K562 (cell line): ENCODE data around the gene NME9. TPM values are rescaled to one million over a fixed set of nuclear protein-coding genes. Genes with fewer than 3 reads are reported as not detected.

Experiments used
- ATAC-seq: fragments of 200-7000 bp; cut with Tn5 transposase; 3 replicates; pipeline ENCODE4 v1.9.1; 2020; ENCODE audit warnings: moderate library complexity
- BruUV-seq: library from RNA; stranded (reverse); fragments of 400-500 nt; replicated peaks from 2 replicates; lab custom pipeline; 2021; lab: Mats Ljungman, UMichigan
- CTCF ChIA-PET: fragments of 300-600 bp; formaldehyde crosslinking; extraction: SDS; loops from one replicate; lab custom pipeline; 2021; ENCODE audit warnings: low intra/inter-chr PET ratio; lab: Yijun Ruan, JAX
- POLR2A ChIA-PET: fragments of 300-600, 350-650 bp; sonication (Branson Sonifier 250); formaldehyde crosslinking; extraction: SDS; loops from one replicate; lab custom pipeline; 2021; ENCODE audit warnings: antibody characterized with exemption, inconsistent platforms; lab: Yijun Ruan, JAX
- DNase-seq, 4 experiments: peaks; one replicate each; pipeline versions ENCODE4 v3.0.0 to v3.0.0-alpha.2; 2011 to 2018; ENCODE audit warnings: low spot score in 3 of 4, mixed read lengths in 3 of 4; ENCODE audit errors: extremely low read depth in 1 of 4
- FAIRE-seq: peaks from 2 replicates; lab custom pipeline; 2011; peaks lifted over from hg19 to GRCh38; lab: Jason Lieb, UNC
- H2AFZ ChIP-seq: 2 replicates; pipeline ENCODE4 v1.6.0; 2011; ENCODE audit warnings: low read depth, low read length, control low read depth, inconsistent platforms
- H3K27ac ChIP-seq: fragments of 200-600 bp; 3 replicates; pipeline ENCODE4 v1.8.0; 2011; ENCODE audit warnings: low read depth, mild to moderate bottlenecking, control low read depth, inconsistent platforms, low read length, moderate library complexity, mixed read lengths; ENCODE audit errors: extremely low read depth
- H3K27me3 ChIP-seq, 2 experiments: fragments of 300-600 bp in 1 of 2; 2 replicates in 1 of 2; 3 replicates in 1 of 2; pipeline versions ENCODE4 v1.6.0 to v1.8.0; 2011; ENCODE audit warnings: inconsistent platforms in 2 of 2, low read length in 2 of 2, mild to moderate bottlenecking in 1 of 2, mixed read lengths in 1 of 2, moderate library complexity in 1 of 2; ENCODE audit not compliant: control insufficient read depth in 2 of 2, insufficient read depth in 2 of 2
- H3K36me3 ChIP-seq: fragments of 300-600 bp; 3 replicates; pipeline ENCODE4 v1.8.0; 2011; ENCODE audit warnings: mild to moderate bottlenecking, low read length, inconsistent platforms; ENCODE audit not compliant: control insufficient read depth, insufficient read depth
- H3K4me1 ChIP-seq, 2 experiments: fragments of 200-600 bp in 1 of 2; replicated peaks in 1 of 2; 2 replicates in 1 of 2; 3 replicates in 1 of 2; pipeline versions ENCODE4 v1.5.1 to v1.8.0; 2011; ENCODE audit warnings: inconsistent platforms in 2 of 2, low read length in 2 of 2, mild to moderate bottlenecking in 1 of 2, mixed read lengths in 1 of 2, moderate library complexity in 1 of 2; ENCODE audit not compliant: control insufficient read depth in 2 of 2, insufficient read depth in 2 of 2
- H3K4me2 ChIP-seq: 2 replicates; pipeline ENCODE4 v1.6.1; 2011; ENCODE audit warnings: low read length, control low read depth, inconsistent platforms, mixed read lengths; ENCODE audit not compliant: insufficient read depth
- H3K4me3 ChIP-seq: fragments of 200-600 bp; sonication (generic), shearing (Covaris generic); 2 replicates; pipeline ENCODE4 v1.5.1; 2016; ENCODE audit warnings: control low read depth, inconsistent platforms
- H3K79me2 ChIP-seq: fragments of 200-600 bp; 3 replicates; pipeline ENCODE4 v1.8.0; 2011; ENCODE audit warnings: low read length, inconsistent platforms; ENCODE audit not compliant: control insufficient read depth, insufficient read depth
- H3K9ac ChIP-seq, 2 experiments: 2 replicates each; pipeline versions ENCODE4 v1.6.0 to v1.6.1; 2011; ENCODE audit warnings: low read depth in 2 of 2, low read length in 2 of 2, control low read depth in 1 of 2, inconsistent platforms in 1 of 2, mild to moderate bottlenecking in 1 of 2, mixed read lengths in 1 of 2; ENCODE audit not compliant: insufficient read depth in 1 of 2
- H3K9me1 ChIP-seq: one replicate; pipeline ENCODE4 v1.6.0; 2011; ENCODE audit warnings: inconsistent platforms, mild to moderate bottlenecking, low read length, moderate library complexity; ENCODE audit not compliant: control insufficient read depth, insufficient read depth
- H3K9me3 ChIP-seq: replicated peaks from 2 replicates; pipeline ENCODE4 v1.5.1; 2011; ENCODE audit warnings: low read depth, low read length, inconsistent platforms; ENCODE audit not compliant: control insufficient read depth, insufficient read depth
- H4K20me1 ChIP-seq: replicated peaks from 2 replicates; pipeline ENCODE4 v1.6.1; 2011; ENCODE audit warnings: low read length, inconsistent platforms, mixed read lengths; ENCODE audit not compliant: control insufficient read depth, insufficient read depth
- CBX5 ChIP-seq: IDR thresholded peaks from 2 replicates; pipeline ENCODE4 v1.6.1; 2014; ENCODE audit warnings: low read depth, borderline replicate concordance
- CEBPB ChIP-seq: fragments of 450-650 bp; IDR thresholded peaks from 2 replicates; pipeline ENCODE4 v1.6.1; 2016; ENCODE audit warnings: missing genetic modification characterization, missing compliant biosample characterization
- CEBPG ChIP-seq, 3 experiments: fragments of 200-800 bp in 1 of 3; sonication (Bioruptor generic) in 1 of 3; sonication (generic) in 1 of 3; formaldehyde crosslinking in 1 of 3; IDR thresholded peaks in 2 of 3; conservative IDR thresholded peaks in 1 of 3; 2 replicates each; pipeline versions ENCODE4 v1.6.1 to v1.8.0; 2016 to 2022; ENCODE audit warnings: missing compliant biosample characterization in 2 of 3, missing genetic modification characterization in 2 of 3, mild to moderate bottlenecking in 1 of 3, missing genetic modification reagents in 1 of 3
- DACH1 ChIP-seq: fragments of 450-650 bp; IDR thresholded peaks from 2 replicates; pipeline ENCODE4 v1.6.1; 2018; ENCODE audit not compliant: partially characterized antibody
- ETV6 ChIP-seq, 3 experiments: fragments of 150-350 bp in 1 of 3; sonication (generic) in 1 of 3; formaldehyde crosslinking in 1 of 3; IDR thresholded peaks; 2 replicates each; pipeline versions ENCODE4 v1.6.1 to v1.8.0; 2014 to 2022; ENCODE audit warnings: borderline replicate concordance in 2 of 3, low read depth in 2 of 3, antibody characterized with exemption in 1 of 3, low read length in 1 of 3, mild to moderate bottlenecking in 1 of 3, missing genetic modification reagents in 1 of 3
- GATAD2A ChIP-seq: fragments of 450-650 bp; IDR thresholded peaks from 2 replicates; pipeline ENCODE4 v1.6.1; 2017
- IRF9 ChIP-seq: fragments of 450-650 bp; IDR thresholded peaks from 2 replicates; pipeline ENCODE4 v1.6.1; 2016; ENCODE audit warnings: missing biosample characterization, missing genetic modification characterization
- JUND ChIP-seq, 2 experiments: IDR thresholded peaks; 2 replicates in 1 of 2; 3 replicates in 1 of 2; pipeline ENCODE4 v1.6.1; 2011; ENCODE audit warnings: borderline replicate concordance in 2 of 2, low read depth in 2 of 2, low read length in 2 of 2, improper control_type of control experiment in 1 of 2, missing biosample characterization in 1 of 2, missing genetic modification characterization in 1 of 2, missing genetic modification reagents in 1 of 2
- L3MBTL2 ChIP-seq: fragments of 450-650 bp; IDR thresholded peaks from 2 replicates; pipeline ENCODE4 v1.6.1; 2016; ENCODE audit warnings: mild to moderate bottlenecking, moderate library complexity
- NFE2 ChIP-seq: IDR thresholded peaks from 2 replicates; pipeline ENCODE4 v1.6.1; 2014; ENCODE audit warnings: antibody characterized with exemption, low read depth
- NFIC ChIP-seq: fragments of 450-650 bp; IDR thresholded peaks from 2 replicates; pipeline ENCODE4 v1.6.1; 2017; ENCODE audit warnings: mild to moderate bottlenecking, inconsistent platforms
- PTRF ChIP-seq: fragments of 450-650 bp; IDR thresholded peaks from 2 replicates; pipeline ENCODE4 v1.6.1; 2016; ENCODE audit warnings: mild to moderate bottlenecking, missing genetic modification characterization, missing compliant biosample characterization
- TAF1 ChIP-seq: IDR thresholded peaks from 2 replicates; pipeline ENCODE4 v1.6.1; 2011; ENCODE audit warnings: mild to moderate bottlenecking, low read length, moderate library complexity; ENCODE audit not compliant: insufficient read depth, control insufficient read depth, severe bottlenecking; ENCODE audit errors: extremely low read depth
- ZBTB17 ChIP-seq: fragments of 450-650 bp; formaldehyde crosslinking; IDR thresholded peaks from 2 replicates; pipeline ENCODE4 v1.4.0; 2020; ENCODE audit warnings: mild to moderate bottlenecking
- ZNF23 ChIP-seq: fragments of 250-450 bp; sonication (Bioruptor Pico); IDR thresholded peaks from 2 replicates; pipeline ENCODE4 v1.4.0; 2020; ENCODE audit warnings: mild to moderate bottlenecking
- ZNF778 ChIP-seq: fragments of 450-650 bp; formaldehyde crosslinking; IDR thresholded peaks from 2 replicates; pipeline ENCODE4 v1.4.0; 2020; ENCODE audit warnings: mild to moderate bottlenecking, moderate library complexity
- WGBS: fragments of 100-300 bp; shearing (Covaris generic); methylation state at CpG from one replicate; pipeline ENCODE4 v1.1.6; 2016; ENCODE audit warnings: low coverage, mixed read lengths; ENCODE audit not compliant: insufficient coverage; ENCODE audit errors: missing lambda C conversion rate; 5-methylcytosine and 5-hydroxymethylcytosine counted together
- in situ Hi-C: fragments of 300-500 bp; cut with MboI; formaldehyde crosslinking; loops from 4 replicates; pipeline ENCODE4 v1.15.0; 2018; ENCODE audit warnings: inconsistent platforms, mixed read lengths
- intact Hi-C: fragments of 100-400 bp; cut with micrococcal nuclease; formaldehyde crosslinking; loops from 2 replicates; pipeline ENCODE4 v1.14.2; 2022
- polyA plus RNA-seq, 8 experiments: library from polyadenylated mRNA; depleted of rRNA in 4 of 8; stranded (reverse) in 5 of 8; unstranded in 3 of 8; fragments of >200 nt; fragmentation: Nextera tagmentation in 2 of 8; fragmentation: Illumina TruSeq in 1 of 8; extraction: Ambion mirVana in 2 of 8; extraction: Trizol in 1 of 8; gene quantifications; 2 replicates each; pipeline versions ENCODE4 v1.2.1 to v1.2.3, GENCODE V29; 2011 to 2014; ENCODE audit warnings: inconsistent platforms in 1 of 8, missing spikeins in 1 of 8
- total RNA-seq, 7 experiments: library from RNA; depleted of rRNA in 6 of 7; stranded (reverse); fragments of >200 nt in 6 of 7; fragmentation: Illumina TruSeq in 2 of 7; extraction: Trizol in 2 of 7; gene quantifications; 2 replicates each; pipeline versions ENCODE4 v1.2.1 to v1.2.3, GENCODE V29; 2011 to 2021; ENCODE audit warnings: low replicate concordance in 1 of 7
- TF ChIP-seq, protein P1 (sequence below): fragments of 450-650 bp; IDR thresholded peaks from 2 replicates; pipeline ENCODE4 v1.6.1; 2014; ENCODE audit warnings: low read depth, mild to moderate bottlenecking, moderate library complexity, borderline replicate concordance
- TF ChIP-seq, protein P2 (sequence below): fragments of 250-450 bp; sonication (Bioruptor Pico); IDR thresholded peaks from 2 replicates; pipeline ENCODE4 v1.4.0; 2020

The NME9 gene
- total and polyA plus RNA-seq, 9 of the 15 experiments (the other 6 are each of a cell fraction or from before 2014, with no cell fraction given): 0.05 to 0.15 (median 0.13) TPM; not detected in 6

DNA sequence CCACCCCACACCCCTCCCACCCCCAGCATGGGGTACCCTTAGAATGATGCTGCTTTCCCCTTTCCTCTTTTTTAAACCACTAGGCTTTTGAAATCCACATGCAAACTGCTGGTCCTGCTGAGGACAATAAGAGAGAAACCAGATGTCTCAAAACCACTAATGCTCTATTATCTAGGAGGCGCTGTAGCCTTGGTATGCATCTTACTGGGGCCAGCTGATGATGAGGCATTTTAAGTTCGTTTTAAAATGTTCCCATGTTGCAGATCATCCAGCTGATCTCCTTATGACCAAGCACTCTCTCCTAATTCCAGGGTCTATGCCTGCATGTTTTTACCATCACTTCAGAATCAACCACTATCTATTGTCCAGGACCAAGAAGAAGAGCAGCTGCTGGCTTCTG lies 1.3 kb downstream of the NME9 start (continued):
- TF ChIP-seq IRF9 (no peak), NFE2 (peak; percentile 62), CEBPG (CRISPR knock-in tag; IDR thresholded peaks at IDR 0.05) (no peak), CEBPG (tag; conservative IDR thresholded peaks at IDR 0.05 in 1 of 2, IDR thresholded peaks at IDR 0.05 in 1 of 2) (no peak), DACH1 (no peak), PTRF (tag) (no peak), CEBPB (tag) (no peak)
- TF ChIP-seq, protein P1, sequence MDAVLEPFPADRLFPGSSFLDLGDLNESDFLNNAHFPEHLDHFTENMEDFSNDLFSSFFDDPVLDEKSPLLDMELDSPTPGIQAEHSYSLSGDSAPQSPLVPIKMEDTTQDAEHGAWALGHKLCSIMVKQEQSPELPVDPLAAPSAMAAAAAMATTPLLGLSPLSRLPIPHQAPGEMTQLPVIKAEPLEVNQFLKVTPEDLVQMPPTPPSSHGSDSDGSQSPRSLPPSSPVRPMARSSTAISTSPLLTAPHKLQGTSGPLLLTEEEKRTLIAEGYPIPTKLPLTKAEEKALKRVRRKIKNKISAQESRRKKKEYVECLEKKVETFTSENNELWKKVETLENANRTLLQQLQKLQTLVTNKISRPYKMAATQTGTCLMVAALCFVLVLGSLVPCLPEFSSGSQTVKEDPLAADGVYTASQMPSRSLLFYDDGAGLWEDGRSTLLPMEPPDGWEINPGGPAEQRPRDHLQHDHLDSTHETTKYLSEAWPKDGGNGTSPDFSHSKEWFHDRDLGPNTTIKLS: no peak

- FAIRE-seq (no peak), ATAC-seq (no peak), DNase-seq (no peak)
- no TSS peak for BruUV-seq
- Histone ChIP-seq H3K27ac (no peak overlapping the region), H3K9me3 (no peaks in the 10 kb centered on the region), H3K27me3 (no peaks in the 10 kb centered on the region; a peak in 1 of 5 replicates), H4K20me1 (no peaks in the 10 kb centered on the region), H3K79me2 (no peaks in the 10 kb centered on the region), H2AFZ (no peak overlapping the region), H3K9ac (no peak overlapping the region), H3K4me2 (no peak overlapping the region), H3K9me1 (no peaks in the 10 kb centered on the region), H3K36me3 (no peaks in the 10 kb centered on the region), H3K4me1 (peaks cover 10 to 11% of the 10 kb centered on the region in 2 experiments; a peak in 4 of 5 replicates), H3K4me3 (no peak overlapping the region)
- 26% methylated on average over 4 of the region's 4 CpGs for WGBS
- intact Hi-C loops: loop anchor here (10.0 kb wide), 1 partner anchor 263 kb away; no protein-coding TSS in a partner anchor
- in situ Hi-C loops: no loop called here
- ChIA-PET POLR2A (interaction anchor here (1.0 to 1.2 kb wide), 2 partner anchors 12 to 23 kb away, joined by 3 read pairs; no protein-coding TSS in a partner anchor), CTCF (no interaction called here)
- no peak for TF ChIP-seq ZNF23 (CRISPR knock-in tag)
- no peak for TF ChIP-seq ZBTB17 (CRISPR knock-in tag)
- TF ChIP-seq JUND (IDR thresholded peaks at IDR 0.05; ENCODE audit: borderline replicate concordance, low read depth, low read length): no peak
- no peak for TF ChIP-seq JUND (tag; IDR thresholded peaks at IDR 0.05; ENCODE audit: borderline replicate concordance, low read depth, low read length)
- TF ChIP-seq, protein P2, sequence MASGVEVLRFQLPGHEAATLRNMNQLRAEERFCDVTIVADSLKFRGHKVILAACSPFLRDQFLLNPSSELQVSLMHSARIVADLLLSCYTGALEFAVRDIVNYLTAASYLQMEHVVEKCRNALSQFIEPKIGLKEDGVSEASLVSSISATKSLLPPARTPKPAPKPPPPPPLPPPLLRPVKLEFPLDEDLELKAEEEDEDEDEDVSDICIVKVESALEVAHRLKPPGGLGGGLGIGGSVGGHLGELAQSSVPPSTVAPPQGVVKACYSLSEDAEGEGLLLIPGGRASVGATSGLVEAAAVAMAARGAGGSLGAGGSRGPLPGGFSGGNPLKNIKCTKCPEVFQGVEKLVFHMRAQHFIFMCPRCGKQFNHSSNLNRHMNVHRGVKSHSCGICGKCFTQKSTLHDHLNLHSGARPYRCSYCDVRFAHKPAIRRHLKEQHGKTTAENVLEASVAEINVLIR (CRISPR knock-in tag): no peak
- no peak for TF ChIP-seq CBX5
- TF ChIP-seq ETV6 (IDR thresholded peaks at IDR 0.05; ENCODE audit: borderline replicate concordance in 1 of 2, low read depth in 2 of 2, low read length in 1 of 2): no peak
- no peak for TF ChIP-seq ETV6 (CRISPR knock-in tag; IDR thresholded peaks at IDR 0.05; ENCODE audit: borderline replicate concordance)
- no peak for TF ChIP-seq TAF1
- TF ChIP-seq GATAD2A: no peak
- no peak for TF ChIP-seq NFIC
- no peak for TF ChIP-seq ZNF778
- no peak for TF ChIP-seq L3MBTL2
These were observed 1.8 kb downstream of the NME9 start for GRCh38 chr3:138327831-138328230.
